Measurements from ENCODE around the gene AAK1.

The AAK1 gene

DNA sequence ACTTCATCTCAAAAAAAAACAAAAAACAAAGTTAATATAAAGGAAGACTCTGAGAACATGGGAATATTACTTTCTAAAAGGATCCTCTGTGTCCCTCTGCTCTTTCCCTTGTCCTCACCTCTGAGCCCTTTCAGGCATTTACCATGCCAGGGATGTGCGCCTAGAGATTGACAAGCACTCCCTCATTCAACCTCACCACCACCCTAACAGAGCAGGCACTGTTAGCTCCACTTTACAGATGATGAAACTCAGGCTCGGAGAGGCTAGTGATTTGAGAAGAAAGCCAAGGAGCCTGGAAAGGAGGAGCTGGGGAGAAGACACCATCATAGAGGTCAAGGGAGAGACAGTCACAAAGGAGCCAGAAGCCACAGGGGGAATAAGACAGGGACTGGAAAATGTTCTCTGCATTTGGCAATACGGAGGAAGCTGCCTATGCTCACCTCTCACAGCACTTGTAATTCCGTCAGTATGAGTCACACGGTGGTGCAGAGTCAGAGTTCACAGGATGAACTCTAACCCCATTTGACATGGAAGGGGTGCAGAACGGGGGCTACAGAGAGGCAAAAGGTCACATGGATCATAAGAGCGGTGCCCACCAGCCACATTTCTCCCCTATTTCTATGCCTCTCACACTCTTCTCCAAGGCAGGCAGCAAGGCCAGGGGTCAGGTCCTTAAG, 104.5 kb downstream of the AAK1 start:
- H3K36me3 ChIP-seq (ENCODE audit: control insufficient read depth, low read length): no peaks in the 10 kb centered on the region
- H3K79me2 ChIP-seq (ENCODE audit: control insufficient read depth, low read length): no peaks in the 10 kb centered on the region
- peaks cover 7% of the 10 kb centered on the region; the same call in 1 of the 2 replicates for H3K4me1 ChIP-seq (ENCODE audit: control insufficient read depth, low read length)
- H3K9me2 ChIP-seq (replicated peaks; ENCODE audit: control insufficient read depth, low read length): no peaks in the 10 kb centered on the region
- H3K9me3 ChIP-seq (ENCODE audit: control insufficient read depth, insufficient read depth, low read length): no peaks in the 10 kb centered on the region
- H3K4me3 ChIP-seq (ENCODE audit: low read length): no peak overlapping the region
- H3K27me3 ChIP-seq (ENCODE audit: control insufficient read depth, low read length): no peaks in the 10 kb centered on the region
- H3F3A ChIP-seq (ENCODE audit: control insufficient read depth, insufficient read depth): no peaks in the 10 kb centered on the region
- no peak overlapping the region for H3K27ac ChIP-seq (ENCODE audit: low read depth, low read length)
- H3K4me2 ChIP-seq (ENCODE audit: low read length): no peak overlapping the region
- TF ChIP-seq, protein P1, sequence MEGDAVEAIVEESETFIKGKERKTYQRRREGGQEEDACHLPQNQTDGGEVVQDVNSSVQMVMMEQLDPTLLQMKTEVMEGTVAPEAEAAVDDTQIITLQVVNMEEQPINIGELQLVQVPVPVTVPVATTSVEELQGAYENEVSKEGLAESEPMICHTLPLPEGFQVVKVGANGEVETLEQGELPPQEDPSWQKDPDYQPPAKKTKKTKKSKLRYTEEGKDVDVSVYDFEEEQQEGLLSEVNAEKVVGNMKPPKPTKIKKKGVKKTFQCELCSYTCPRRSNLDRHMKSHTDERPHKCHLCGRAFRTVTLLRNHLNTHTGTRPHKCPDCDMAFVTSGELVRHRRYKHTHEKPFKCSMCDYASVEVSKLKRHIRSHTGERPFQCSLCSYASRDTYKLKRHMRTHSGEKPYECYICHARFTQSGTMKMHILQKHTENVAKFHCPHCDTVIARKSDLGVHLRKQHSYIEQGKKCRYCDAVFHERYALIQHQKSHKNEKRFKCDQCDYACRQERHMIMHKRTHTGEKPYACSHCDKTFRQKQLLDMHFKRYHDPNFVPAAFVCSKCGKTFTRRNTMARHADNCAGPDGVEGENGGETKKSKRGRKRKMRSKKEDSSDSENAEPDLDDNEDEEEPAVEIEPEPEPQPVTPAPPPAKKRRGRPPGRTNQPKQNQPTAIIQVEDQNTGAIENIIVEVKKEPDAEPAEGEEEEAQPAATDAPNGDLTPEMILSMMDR (IDR thresholded peaks at IDR 0.05; ENCODE audit: low read depth, low read length, poor library complexity, severe bottlenecking): no peak
- TF ChIP-seq EZH2phosphoT487 (IDR thresholded peaks at IDR 0.05; ENCODE audit: borderline replicate concordance, low read length): no peak
- no peaks in the 10 kb centered on the region for H4K20me1 ChIP-seq (ENCODE audit: control insufficient read depth, insufficient read depth, low read depth, low read length)

GRCh38 chr2:69538249-69538648, 105.3 kb downstream of the AAK1 start:
- no peaks in the 10 kb centered on the region for H3K79me2 ChIP-seq (ENCODE audit: control insufficient read depth, low read length)
- peaks cover 7% of the 10 kb centered on the region; the same call in 1 of the 2 replicates for H3K4me1 ChIP-seq (ENCODE audit: control insufficient read depth, low read length)
- no peaks in the 10 kb centered on the region for H3K36me3 ChIP-seq (ENCODE audit: control insufficient read depth, low read length)
- no peak overlapping the region for H3K4me2 ChIP-seq (ENCODE audit: low read length)
- TF ChIP-seq EZH2phosphoT487 (IDR thresholded peaks at IDR 0.05; ENCODE audit: borderline replicate concordance, low read length): no peak
- TF ChIP-seq, protein P1 (IDR thresholded peaks at IDR 0.05; ENCODE audit: low read depth, low read length, poor library complexity, severe bottlenecking): no peak
- no peak overlapping the region for H3K4me3 ChIP-seq (ENCODE audit: low read length)
- H3K27me3 ChIP-seq (ENCODE audit: control insufficient read depth, low read length): no peaks in the 10 kb centered on the region
- no peaks in the 10 kb centered on the region for H3K9me2 ChIP-seq (replicated peaks; ENCODE audit: control insufficient read depth, low read length)
- H3K27ac ChIP-seq (ENCODE audit: low read depth, low read length): no peak overlapping the region
- no peaks in the 10 kb centered on the region for H4K20me1 ChIP-seq (ENCODE audit: control insufficient read depth, insufficient read depth, low read depth, low read length)
- H3F3A ChIP-seq (ENCODE audit: control insufficient read depth, insufficient read depth): no peaks in the 10 kb centered on the region
- H3K9me3 ChIP-seq (ENCODE audit: control insufficient read depth, insufficient read depth, low read length): no peaks in the 10 kb centered on the region

DNA sequence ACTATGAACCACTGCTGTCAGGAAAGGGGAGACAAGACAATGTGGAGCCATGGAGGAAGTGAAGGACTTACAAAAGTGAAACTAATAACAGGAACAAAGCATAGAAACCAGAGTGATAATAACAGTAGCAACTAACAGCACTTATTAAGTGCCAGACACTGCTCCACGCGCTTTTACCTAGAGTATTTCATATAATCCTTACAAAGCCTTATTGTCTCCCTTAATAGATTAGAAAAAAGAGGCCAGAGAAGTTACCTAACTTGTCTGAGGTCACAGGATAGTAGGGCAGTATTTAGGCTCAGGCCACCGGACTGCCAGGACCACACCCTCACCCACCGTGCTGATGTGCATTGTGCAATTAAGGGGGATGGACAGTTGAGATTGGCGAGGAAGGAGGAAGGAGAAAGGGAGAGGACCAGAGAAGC, 107.7 kb downstream of the AAK1 start:
- H3K4me1 ChIP-seq (ENCODE audit: control insufficient read depth, low read length): peaks cover 7% of the 10 kb centered on the region; the same call in 1 of the 2 replicates
- H3K36me3 ChIP-seq (ENCODE audit: control insufficient read depth, low read length): no peaks in the 10 kb centered on the region
- no peak overlapping the region for H3K4me3 ChIP-seq (ENCODE audit: low read length)
- no peak for TF ChIP-seq EZH2phosphoT487 (IDR thresholded peaks at IDR 0.05; ENCODE audit: borderline replicate concordance, low read length)
- TF ChIP-seq, protein P1 (IDR thresholded peaks at IDR 0.05; ENCODE audit: low read depth, low read length, poor library complexity, severe bottlenecking): no peak
- no peaks in the 10 kb centered on the region for H3K9me3 ChIP-seq (ENCODE audit: control insufficient read depth, insufficient read depth, low read length)
- no peak overlapping the region for H3K4me2 ChIP-seq (ENCODE audit: low read length)
- H3K79me2 ChIP-seq (ENCODE audit: control insufficient read depth, low read length): no peaks in the 10 kb centered on the region
- no peaks in the 10 kb centered on the region for H3F3A ChIP-seq (ENCODE audit: control insufficient read depth, insufficient read depth)
- no peak overlapping the region for H3K27ac ChIP-seq (ENCODE audit: low read depth, low read length)
- no peaks in the 10 kb centered on the region for H3K27me3 ChIP-seq (ENCODE audit: control insufficient read depth, low read length)
- H4K20me1 ChIP-seq (ENCODE audit: control insufficient read depth, insufficient read depth, low read depth, low read length): no peaks in the 10 kb centered on the region
- H3K9me2 ChIP-seq (replicated peaks; ENCODE audit: control insufficient read depth, low read length): no peaks in the 10 kb centered on the region

Measured in DOHH2 (cell line).